Measurements from ENCODE around the gene TMED4. TPM values are rescaled to one million over a fixed set of nuclear protein-coding genes. Genes with fewer than 3 reads are reported as not detected.

TMED4 gene
- total RNA-seq, 4 donors from 2014 or later: 85.8 to 162 (median 101) TPM

DNA sequence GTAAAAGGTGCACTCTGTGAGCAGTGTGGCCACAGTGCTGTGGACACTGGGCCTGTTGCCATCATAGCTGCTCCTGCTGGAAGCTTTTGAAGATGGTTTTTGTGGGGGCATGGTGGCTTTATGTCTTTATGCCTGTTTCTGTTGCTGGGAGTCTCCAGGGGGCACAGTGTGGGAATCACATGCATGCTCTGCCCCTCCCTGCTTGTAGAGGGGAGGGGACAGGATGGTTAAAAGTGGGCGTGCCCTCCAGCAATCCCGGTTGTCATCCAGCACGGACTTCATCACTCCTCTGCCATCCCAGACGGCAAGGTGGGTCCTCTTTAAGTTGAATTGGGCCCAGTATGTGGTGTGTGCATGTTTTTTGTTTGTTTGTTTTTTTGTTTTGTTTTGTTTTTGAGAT, 44.6 kb upstream of the TMED4 start:
- Histone ChIP-seq H3K4me1 (peaks cover 55 to 57% of the 10 kb centered on the region in 2 donors), H3K27ac (peak overlapping the region; percentile 29 to 93 (median 62)), H3K27me3 (no peaks in the 10 kb centered on the region), H3K4me3 (no peak overlapping the region), H3K9me3 (no peaks in the 10 kb centered on the region), H3K36me3 (peaks cover 0 to 14% of the 10 kb centered on the region in 2 donors)
- in situ Hi-C loops (cut with MboI; ENCODE audit: low sequenced_read_pairs in 4 of 4): no loop called here
- no peak for DNase-seq
- intact Hi-C loops (cut with DNase I; ENCODE audit: low total_unique reads): no loop called here
- no peak for ATAC-seq
- TF ChIP-seq, protein P1, sequence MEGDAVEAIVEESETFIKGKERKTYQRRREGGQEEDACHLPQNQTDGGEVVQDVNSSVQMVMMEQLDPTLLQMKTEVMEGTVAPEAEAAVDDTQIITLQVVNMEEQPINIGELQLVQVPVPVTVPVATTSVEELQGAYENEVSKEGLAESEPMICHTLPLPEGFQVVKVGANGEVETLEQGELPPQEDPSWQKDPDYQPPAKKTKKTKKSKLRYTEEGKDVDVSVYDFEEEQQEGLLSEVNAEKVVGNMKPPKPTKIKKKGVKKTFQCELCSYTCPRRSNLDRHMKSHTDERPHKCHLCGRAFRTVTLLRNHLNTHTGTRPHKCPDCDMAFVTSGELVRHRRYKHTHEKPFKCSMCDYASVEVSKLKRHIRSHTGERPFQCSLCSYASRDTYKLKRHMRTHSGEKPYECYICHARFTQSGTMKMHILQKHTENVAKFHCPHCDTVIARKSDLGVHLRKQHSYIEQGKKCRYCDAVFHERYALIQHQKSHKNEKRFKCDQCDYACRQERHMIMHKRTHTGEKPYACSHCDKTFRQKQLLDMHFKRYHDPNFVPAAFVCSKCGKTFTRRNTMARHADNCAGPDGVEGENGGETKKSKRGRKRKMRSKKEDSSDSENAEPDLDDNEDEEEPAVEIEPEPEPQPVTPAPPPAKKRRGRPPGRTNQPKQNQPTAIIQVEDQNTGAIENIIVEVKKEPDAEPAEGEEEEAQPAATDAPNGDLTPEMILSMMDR (IDR thresholded peaks at IDR 0.05 in 4 of 5, conservative IDR thresholded peaks at IDR 0.05 in 1 of 5): no peak
- TF ChIP-seq POLR2A (IDR thresholded peaks at IDR 0.05): no peak

DNA sequence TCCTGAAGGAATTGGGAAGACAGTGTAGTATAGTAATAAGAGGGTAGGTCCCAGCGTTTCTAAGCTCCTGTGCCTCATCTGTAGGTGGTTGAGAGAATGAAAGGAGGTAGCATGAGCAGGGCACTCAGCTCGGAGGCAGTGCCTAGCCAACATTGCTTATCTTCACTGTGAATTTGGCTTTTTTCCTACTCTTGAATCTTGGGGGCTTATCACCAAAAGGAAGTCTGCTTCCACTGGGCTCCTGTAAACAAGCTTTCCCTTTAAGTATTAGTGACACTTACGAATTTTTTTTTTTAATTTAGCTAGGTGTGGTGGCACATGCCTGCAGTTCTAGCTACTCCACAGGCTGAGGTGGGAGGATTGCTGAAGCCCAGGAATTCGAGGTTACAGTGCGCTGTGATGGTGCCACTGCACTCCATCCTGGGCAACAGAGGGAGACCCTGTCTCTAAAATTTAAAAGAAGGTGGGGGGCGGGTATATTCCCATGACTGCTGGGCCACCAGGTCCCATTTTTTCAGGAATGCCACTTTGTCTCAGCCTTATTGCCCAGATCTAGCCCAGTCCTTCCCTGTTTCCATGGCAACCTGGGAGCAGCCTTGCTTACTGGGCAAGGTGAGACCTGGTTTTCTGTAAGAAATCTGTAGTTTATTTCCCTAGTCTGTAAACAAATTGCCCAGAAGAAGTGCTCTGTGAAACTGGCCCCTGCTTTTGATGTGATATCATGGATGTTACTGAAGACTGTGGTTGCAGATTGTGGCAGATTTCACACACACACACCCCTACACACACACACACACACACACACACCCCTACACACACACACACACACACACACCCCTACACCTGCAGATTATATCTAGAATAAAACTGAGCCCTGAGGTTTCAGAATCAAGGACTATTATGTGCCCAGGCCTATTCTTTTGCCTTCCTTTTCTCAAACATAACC, 43.8 kb upstream of the TMED4 start:
- Histone ChIP-seq H3K27ac (peak overlapping the region; percentile 71 to 93 (median 81)), H3K36me3 (peaks cover 0 to 14% of the 10 kb centered on the region in 2 donors)
- in situ Hi-C loops (cut with MboI; ENCODE audit: low sequenced_read_pairs in 4 of 4): no loop called here

DNA sequence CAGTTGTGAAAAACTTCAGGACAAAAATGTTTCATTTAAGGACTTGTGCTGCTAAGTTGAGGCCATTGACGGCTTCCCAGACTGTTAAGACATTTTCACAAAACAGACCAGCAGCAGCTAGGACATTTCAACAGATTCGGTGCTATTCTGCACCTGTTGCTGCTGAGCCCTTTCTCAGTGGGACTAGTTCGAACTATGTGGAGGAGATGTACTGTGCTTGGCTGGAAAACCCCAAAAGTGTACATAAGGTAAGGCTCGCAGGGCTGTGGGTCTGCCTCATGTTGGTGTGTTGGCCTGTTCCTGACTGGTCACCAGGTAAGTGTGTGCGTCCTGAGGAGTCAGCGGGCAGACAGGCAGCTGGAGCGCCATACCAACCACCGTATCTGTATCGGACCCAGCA, 42.3 kb upstream of the TMED4 start:
- Histone ChIP-seq H3K4me3 (no peak overlapping the region), H3K9me3 (no peaks in the 10 kb centered on the region), H3K27me3 (no peaks in the 10 kb centered on the region), H3K27ac (peak overlapping the region; percentile 71 to 93 (median 81)), H3K4me1 (peaks cover 53 to 61% of the 10 kb centered on the region in 2 donors), H3K36me3 (peaks cover 0 to 14% of the 10 kb centered on the region in 2 donors)
- in situ Hi-C loops (cut with MboI; ENCODE audit: low sequenced_read_pairs in 4 of 4): no loop called here
- no peak for ATAC-seq
- TF ChIP-seq POLR2A (IDR thresholded peaks at IDR 0.05): no peak
- no peak for DNase-seq
- intact Hi-C loops (cut with DNase I; ENCODE audit: low total_unique reads): no loop called here

More for the DNA sequence above, 43.8 kb upstream of the TMED4 start:
- intact Hi-C loops (cut with DNase I; ENCODE audit: low total_unique reads): no loop called here
- ATAC-seq: no peak
- TF ChIP-seq POLR2A (IDR thresholded peaks at IDR 0.05): no peak
- TF ChIP-seq, protein P1 (IDR thresholded peaks at IDR 0.05 in 4 of 5, conservative IDR thresholded peaks at IDR 0.05 in 1 of 5): no peak
- Histone ChIP-seq H3K27me3 (no peaks in the 10 kb centered on the region), H3K4me3 (no peak overlapping the region), H3K4me1 (peaks cover 54 to 57% of the 10 kb centered on the region in 2 donors), H3K9me3 (no peaks in the 10 kb centered on the region)
- no peak for DNase-seq

DNA sequence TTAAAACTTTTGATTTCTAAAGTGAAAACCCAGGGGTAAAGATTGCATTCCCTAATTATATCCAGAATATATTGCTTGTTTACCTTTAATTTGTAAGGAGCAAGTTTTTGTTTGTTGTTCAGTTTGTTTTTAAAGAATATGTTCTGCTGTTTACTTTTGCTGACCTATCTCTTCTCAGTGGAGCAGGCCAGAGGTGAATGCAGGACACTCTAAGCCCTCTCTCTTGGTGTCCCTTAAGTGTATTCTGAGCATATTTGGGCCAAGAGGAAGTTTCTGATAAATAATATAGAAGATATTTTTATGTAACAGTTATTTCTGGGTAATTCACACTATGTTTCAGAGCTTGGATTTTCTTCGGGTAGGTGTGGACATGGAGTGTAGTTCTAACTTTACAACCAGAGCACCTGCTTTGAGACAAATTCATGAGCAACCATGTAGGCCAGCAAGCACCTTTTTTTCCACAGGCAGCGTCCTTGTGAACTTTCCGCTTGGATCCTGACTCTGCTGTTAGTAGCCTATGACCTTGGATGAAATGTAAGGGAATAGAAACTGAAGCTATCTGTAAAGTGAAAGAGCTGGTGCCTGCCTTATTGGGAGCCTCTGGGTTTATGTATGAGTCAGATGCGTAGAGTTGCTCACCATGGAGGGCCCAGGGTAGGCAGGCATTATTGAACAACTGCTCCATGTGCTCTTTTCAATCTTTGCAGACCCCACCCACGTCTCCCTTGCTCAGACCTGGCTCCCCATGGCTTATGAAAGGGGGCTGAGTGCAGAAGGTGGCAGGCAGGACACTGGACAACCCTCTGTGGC, 40.5 kb upstream of the TMED4 start:
- H3K27me3 ChIP-seq: no peaks in the 10 kb centered on the region
- in situ Hi-C loops (cut with MboI; ENCODE audit: low sequenced_read_pairs in 4 of 4): no loop called here
- no peaks in the 10 kb centered on the region for H3K9me3 ChIP-seq
- peak overlapping the region; percentile 71 to 93 (median 81) for H3K27ac ChIP-seq
- H3K4me1 ChIP-seq: peaks cover 64 to 66% of the 10 kb centered on the region in 2 donors
- ATAC-seq: peak; percentile 51 to 59
- DNase-seq: no peak
- H3K4me3 ChIP-seq: peak overlapping the region in 1 of 4 donors; percentile 9
- H3K36me3 ChIP-seq: peaks cover 0 to 14% of the 10 kb centered on the region in 2 donors
- TF ChIP-seq, protein P1 (IDR thresholded peaks at IDR 0.05 in 4 of 5, conservative IDR thresholded peaks at IDR 0.05 in 1 of 5): no peak
- TF ChIP-seq POLR2A (IDR thresholded peaks at IDR 0.05): no peak
- intact Hi-C loops (cut with DNase I; ENCODE audit: low total_unique reads): no loop called here

DNA sequence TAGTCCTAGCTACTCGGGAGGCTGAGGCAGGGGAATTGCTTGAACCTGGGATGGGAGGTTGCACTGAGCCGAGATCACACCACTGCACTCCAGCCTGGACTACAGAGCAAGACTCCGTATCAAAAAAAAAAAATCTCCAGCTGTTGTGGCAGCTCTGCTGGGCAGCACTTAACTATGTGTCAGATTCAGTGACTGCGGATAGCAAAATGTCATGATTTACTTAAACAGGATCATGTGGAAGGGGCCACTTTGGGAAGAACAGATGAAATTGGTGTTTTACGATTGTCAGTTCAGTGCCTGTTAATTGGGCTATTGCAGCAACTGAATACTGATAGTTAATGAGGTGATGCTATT, 39.7 kb upstream of the TMED4 start:
- Histone ChIP-seq H3K36me3 (peaks cover 0 to 14% of the 10 kb centered on the region in 2 donors), H3K9me3 (no peaks in the 10 kb centered on the region), H3K27ac (peak overlapping the region; percentile 71 to 93 (median 81)), H3K27me3 (no peaks in the 10 kb centered on the region), H3K4me1 (peaks cover 70 to 72% of the 10 kb centered on the region in 2 donors), H3K4me3 (no peak overlapping the region)
- TF ChIP-seq, protein P1 (IDR thresholded peaks at IDR 0.05 in 4 of 5, conservative IDR thresholded peaks at IDR 0.05 in 1 of 5): no peak
- no peak for TF ChIP-seq POLR2A (IDR thresholded peaks at IDR 0.05)
- intact Hi-C loops (cut with DNase I; ENCODE audit: low total_unique reads) (no loop called here), in situ Hi-C loops (cut with MboI; ENCODE audit: low sequenced_read_pairs in 4 of 4) (no loop called here)
- DNase-seq: no peak
- ATAC-seq: no peak

All from gastrocnemius medialis (tissue), 4 donors.